NT2/D1 (cell line): Measurements from ENCODE around the gene SGIP1.
"Not testable (repeated sequence)": the region's sequence is repeated elsewhere in the genome, so short reads cannot be mapped to it uniquely, and the experiment has no call there.

Source experiments
- DNase-seq: peaks from one replicate; pipeline ENCODE4 v3.0.0-alpha.2; 2011; ENCODE audit warnings: low read depth, low spot score
- H3K27me3 ChIP-seq: 2 replicates; pipeline ENCODE4 v1.6.0; 2011; ENCODE audit warnings: mild to moderate bottlenecking; ENCODE audit not compliant: insufficient read length, insufficient read depth
- H3K36me3 ChIP-seq: 2 replicates; pipeline ENCODE4 v1.6.1; 2011; ENCODE audit warnings: mild to moderate bottlenecking, low read length, mixed read lengths; ENCODE audit not compliant: insufficient read depth, insufficient read length
- H3K4me1 ChIP-seq: 2 replicates; pipeline ENCODE4 v1.5.1; 2011; ENCODE audit not compliant: insufficient read depth, insufficient read length
- H3K4me3 ChIP-seq: 2 replicates; pipeline ENCODE4 v1.5.1; 2011; ENCODE audit warnings: low read depth; ENCODE audit not compliant: insufficient read length
- H3K9ac ChIP-seq: 2 replicates; pipeline ENCODE4 v1.6.0; 2011; ENCODE audit warnings: low read depth; ENCODE audit not compliant: insufficient read length
- H3K9me3 ChIP-seq: 2 replicates; pipeline ENCODE4 v1.5.1; 2011; ENCODE audit warnings: mild to moderate bottlenecking, low read length; ENCODE audit not compliant: insufficient read depth
- SUZ12 ChIP-seq: IDR thresholded peaks from 2 replicates; pipeline ENCODE4 v1.6.1; 2011; ENCODE audit not compliant: insufficient read length, insufficient read depth; ENCODE audit errors: extremely low read depth
- YY1 ChIP-seq: IDR thresholded peaks from 2 replicates; pipeline ENCODE4 v1.6.1; 2011; ENCODE audit not compliant: insufficient read length, insufficient read depth
- ZNF274 ChIP-seq: IDR thresholded peaks from 2 replicates; pipeline ENCODE4 v1.6.1; 2011; ENCODE audit warnings: mild to moderate bottlenecking, low read depth, low read length

SGIP1 gene

GRCh38 chr1:66575739-66576138 lies 41.8 kb downstream of the SGIP1 start:
- no peaks in the 10 kb centered on the region for H3K27me3 ChIP-seq
- no peaks in the 10 kb centered on the region for H3K9me3 ChIP-seq
- no peak overlapping the region for H3K4me3 ChIP-seq
- no peaks in the 10 kb centered on the region for H3K36me3 ChIP-seq
- H3K9ac ChIP-seq, result no peak overlapping the region
- DNase-seq, result no peak
- TF ChIP-seq YY1 (no peak), SUZ12 (no peak), ZNF274 (no peak)
- H3K4me1 ChIP-seq, result no peaks in the 10 kb centered on the region

GRCh38 chr1:66576645-66577044 lies 42.7 kb downstream of the SGIP1 start:
- no peaks in the 10 kb centered on the region for H3K9me3 ChIP-seq
- DNase-seq, result no peak

GRCh38 chr1:66578841-66579240 lies 44.9 kb downstream of the SGIP1 start:
- Histone ChIP-seq H3K4me3 (no peak overlapping the region), H3K9ac (no peak overlapping the region), H3K9me3 (no peaks in the 10 kb centered on the region), H3K36me3 (no peaks in the 10 kb centered on the region), H3K27me3 (no peaks in the 10 kb centered on the region), H3K4me1 (no peaks in the 10 kb centered on the region)
- no peak for DNase-seq
- TF ChIP-seq ZNF274 (no peak), YY1 (no peak), SUZ12 (no peak)

More at GRCh38 chr1:66576645-66577044, 42.7 kb downstream of the SGIP1 start:
- no peaks in the 10 kb centered on the region for H3K27me3 ChIP-seq
- no peak overlapping the region for H3K9ac ChIP-seq
- H3K4me3 ChIP-seq, result no peak overlapping the region
- TF ChIP-seq SUZ12 (no peak), YY1 (no peak), ZNF274 (no peak)
- no peaks in the 10 kb centered on the region for H3K4me1 ChIP-seq
- no peaks in the 10 kb centered on the region for H3K36me3 ChIP-seq

- Histone ChIP-seq H3K36me3 (no peaks in the 10 kb centered on the region), H3K27me3 (no peaks in the 10 kb centered on the region), H3K4me3 (no peak overlapping the region), H3K4me1 (no peaks in the 10 kb centered on the region), H3K9ac (no peak overlapping the region), H3K9me3 (no peaks in the 10 kb centered on the region)
- no peak for TF ChIP-seq ZNF274
- TF ChIP-seq SUZ12, result no peak
- TF ChIP-seq YY1, result no peak
- no peak for DNase-seq
Observed at GRCh38 chr1:66580081-66580480, 46.1 kb downstream of the SGIP1 start.

- Histone ChIP-seq H3K9me3 (no peaks in the 10 kb centered on the region), H3K4me1 (no peaks in the 10 kb centered on the region), H3K4me3 (no peak overlapping the region), H3K27me3 (no peaks in the 10 kb centered on the region), H3K9ac (no peak overlapping the region), H3K36me3 (no peaks in the 10 kb centered on the region)
- no peak for TF ChIP-seq ZNF274
- TF ChIP-seq SUZ12, result no peak
- TF ChIP-seq YY1, result no peak
- DNase-seq, result no peak
Observed at GRCh38 chr1:66583021-66583420, 49.1 kb downstream of the SGIP1 start.

- TF ChIP-seq YY1 (no peak), ZNF274 (no peak), SUZ12 (no peak)
- Histone ChIP-seq H3K36me3 (no peaks in the 10 kb centered on the region), H3K4me3 (no peak overlapping the region), H3K9me3 (no peaks in the 10 kb centered on the region), H3K4me1 (no peaks in the 10 kb centered on the region), H3K9ac (no peak overlapping the region), H3K27me3 (no peaks in the 10 kb centered on the region)
- no peak for DNase-seq
Observed at GRCh38 chr1:66585002-66585401, 51.0 kb downstream of the SGIP1 start.

GRCh38 chr1:66589326-66589725 lies 55.4 kb downstream of the SGIP1 start:
- TF ChIP-seq SUZ12 (no peak), YY1 (no peak), ZNF274 (no peak)
- no peak for DNase-seq
- Histone ChIP-seq H3K36me3 (no peaks in the 10 kb centered on the region), H3K9ac (no peak overlapping the region), H3K27me3 (no peaks in the 10 kb centered on the region), H3K4me3 (no peak overlapping the region), H3K4me1 (no peaks in the 10 kb centered on the region), H3K9me3 (no peaks in the 10 kb centered on the region)

GRCh38 chr1:66592106-66592507 lies 58.2 kb downstream of the SGIP1 start:
- H3K9me3 ChIP-seq, H3K4me3 ChIP-seq, H3K4me1 ChIP-seq, H3K36me3 ChIP-seq, H3K27me3 ChIP-seq, DNase-seq, H3K9ac ChIP-seq: not testable (repeated sequence)
